Measurements from ENCODE around the gene PLXNA1.

DNA sequence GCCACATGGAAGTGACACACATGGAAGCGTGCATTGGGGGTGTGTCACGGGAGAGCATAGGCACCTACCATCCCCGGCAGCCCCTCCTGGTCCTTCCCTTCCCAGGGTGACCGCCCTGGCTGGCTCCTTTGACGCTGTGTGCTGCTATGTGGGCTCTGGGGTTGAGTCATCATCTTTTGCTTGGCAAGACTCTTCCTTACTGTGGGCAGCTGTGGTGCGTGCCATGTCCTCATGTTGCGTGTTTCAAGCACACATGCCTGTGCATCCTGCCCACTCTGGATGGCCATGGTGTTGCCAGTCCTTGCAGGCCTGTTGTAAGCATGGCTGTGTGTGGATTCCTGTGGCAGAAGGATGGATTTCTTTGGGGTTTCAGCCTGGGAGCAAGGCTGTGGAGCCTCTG is 14.0 kb downstream of the PLXNA1 start:
- no peak for TF ChIP-seq YY1 (tag by site-specific recombination; IDR thresholded peaks at IDR 0.05)
- TF ChIP-seq, protein P1, sequence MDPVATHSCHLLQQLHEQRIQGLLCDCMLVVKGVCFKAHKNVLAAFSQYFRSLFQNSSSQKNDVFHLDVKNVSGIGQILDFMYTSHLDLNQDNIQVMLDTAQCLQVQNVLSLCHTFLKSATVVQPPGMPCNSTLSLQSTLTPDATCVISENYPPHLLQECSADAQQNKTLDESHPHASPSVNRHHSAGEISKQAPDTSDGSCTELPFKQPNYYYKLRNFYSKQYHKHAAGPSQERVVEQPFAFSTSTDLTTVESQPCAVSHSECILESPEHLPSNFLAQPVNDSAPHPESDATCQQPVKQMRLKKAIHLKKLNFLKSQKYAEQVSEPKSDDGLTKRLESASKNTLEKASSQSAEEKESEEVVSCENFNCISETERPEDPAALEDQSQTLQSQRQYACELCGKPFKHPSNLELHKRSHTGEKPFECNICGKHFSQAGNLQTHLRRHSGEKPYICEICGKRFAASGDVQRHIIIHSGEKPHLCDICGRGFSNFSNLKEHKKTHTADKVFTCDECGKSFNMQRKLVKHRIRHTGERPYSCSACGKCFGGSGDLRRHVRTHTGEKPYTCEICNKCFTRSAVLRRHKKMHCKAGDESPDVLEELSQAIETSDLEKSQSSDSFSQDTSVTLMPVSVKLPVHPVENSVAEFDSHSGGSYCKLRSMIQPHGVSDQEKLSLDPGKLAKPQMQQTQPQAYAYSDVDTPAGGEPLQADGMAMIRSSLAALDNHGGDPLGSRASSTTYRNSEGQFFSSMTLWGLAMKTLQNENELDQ (tag by site-specific recombination; IDR thresholded peaks at IDR 0.05; ENCODE audit: low read depth), result no peak
- TF ChIP-seq GLI2 (tag by site-specific recombination; IDR thresholded peaks at IDR 0.05; ENCODE audit: borderline replicate concordance, low read depth), result no peak

Measured in HEK293 (cell line).